IMR-90 (cell line): Measurements from ENCODE around the gene TES.

Experiments used
- BHLHE40 ChIP-seq: fragments of 150-350 bp; IDR thresholded peaks from 2 replicates; pipeline ENCODE4 v1.6.1; 2016; ENCODE audit warnings: mild to moderate bottlenecking, low read depth, low read length
- CEBPB ChIP-seq: IDR thresholded peaks from 2 replicates; pipeline ENCODE4 v1.6.1; 2012; ENCODE audit warnings: low read depth, low read length, improper control_type of control experiment
- CHD1 ChIP-seq: IDR thresholded peaks from 2 replicates; pipeline ENCODE4 v1.6.1; 2012; ENCODE audit warnings: low read depth, low read length, improper control_type of control experiment
- FOS ChIP-seq: fragments of 150-350 bp; IDR thresholded peaks from 2 replicates; pipeline ENCODE4 v1.6.1; 2016; ENCODE audit warnings: low read depth, low read length
- MAZ ChIP-seq: IDR thresholded peaks from 2 replicates; pipeline ENCODE4 v1.6.1; 2012; ENCODE audit warnings: low read depth, mild to moderate bottlenecking, low read length, improper control_type of control experiment, moderate library complexity, borderline replicate concordance
- MXI1 ChIP-seq: IDR thresholded peaks from 2 replicates; pipeline ENCODE4 v1.6.1; 2012; ENCODE audit warnings: low read depth, mild to moderate bottlenecking, low read length, moderate library complexity, borderline replicate concordance
- POLR2A ChIP-seq: IDR thresholded peaks from 2 replicates; pipeline ENCODE4 v1.6.1; 2012; ENCODE audit warnings: mild to moderate bottlenecking, low read depth, low read length
- RAD21 ChIP-seq: IDR thresholded peaks from 2 replicates; pipeline ENCODE4 v1.6.1; 2012; ENCODE audit warnings: low read length, improper control_type of control experiment
- RCOR1 ChIP-seq: IDR thresholded peaks from 2 replicates; pipeline ENCODE4 v1.6.1; 2012; ENCODE audit warnings: mild to moderate bottlenecking, low read length, improper control_type of control experiment; ENCODE audit not compliant: insufficient replicate concordance
- RFX5 ChIP-seq: IDR thresholded peaks from 2 replicates; pipeline ENCODE4 v1.8.0; 2012; ENCODE audit warnings: low read depth, mild to moderate bottlenecking, low read length, moderate library complexity
- SMC3 ChIP-seq: fragments of 150-350 bp; IDR thresholded peaks from 2 replicates; pipeline ENCODE4 v1.6.1; 2016; ENCODE audit warnings: low read depth, mild to moderate bottlenecking, antibody characterized with exemption, low read length, moderate library complexity
- TF ChIP-seq, protein P1 (sequence below): conservative IDR thresholded peaks from 2 replicates; pipeline ENCODE4 v1.5.1; 2012; ENCODE audit warnings: mild to moderate bottlenecking, low read depth, low read length, improper control_type of control experiment
- TF ChIP-seq, protein P2 (sequence below): fragments of 150-350 bp; IDR thresholded peaks from 2 replicates; pipeline ENCODE4 v1.6.1; 2016; ENCODE audit warnings: low read depth, mild to moderate bottlenecking, low read length, moderate library complexity, borderline replicate concordance
- TF ChIP-seq, protein P3 (sequence below): fragments of 150-350 bp; IDR thresholded peaks from 2 replicates; pipeline ENCODE4 v1.6.1; 2017; ENCODE audit warnings: mild to moderate bottlenecking, antibody characterized with exemption, low read length, low read depth

DNA sequence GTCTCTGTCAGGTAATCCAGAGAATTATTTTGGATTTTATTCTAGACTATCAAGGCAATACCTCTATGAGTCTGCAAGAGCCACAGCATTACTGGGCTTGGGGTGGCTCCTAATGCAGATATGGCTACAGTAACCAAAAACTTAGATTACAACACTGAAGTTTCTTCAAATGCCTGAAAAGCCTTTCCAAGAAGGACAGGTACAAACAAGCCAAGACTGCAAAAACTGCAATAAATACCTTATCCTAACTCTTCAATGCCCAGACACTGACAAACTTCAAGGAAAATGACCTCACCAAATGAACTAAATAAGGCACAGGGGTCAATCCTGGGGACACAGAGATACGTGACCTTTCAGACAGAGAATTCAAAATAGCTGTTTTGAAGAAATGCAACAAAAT, 82.0 kb downstream of the TES start:
- TF ChIP-seq, protein P1, sequence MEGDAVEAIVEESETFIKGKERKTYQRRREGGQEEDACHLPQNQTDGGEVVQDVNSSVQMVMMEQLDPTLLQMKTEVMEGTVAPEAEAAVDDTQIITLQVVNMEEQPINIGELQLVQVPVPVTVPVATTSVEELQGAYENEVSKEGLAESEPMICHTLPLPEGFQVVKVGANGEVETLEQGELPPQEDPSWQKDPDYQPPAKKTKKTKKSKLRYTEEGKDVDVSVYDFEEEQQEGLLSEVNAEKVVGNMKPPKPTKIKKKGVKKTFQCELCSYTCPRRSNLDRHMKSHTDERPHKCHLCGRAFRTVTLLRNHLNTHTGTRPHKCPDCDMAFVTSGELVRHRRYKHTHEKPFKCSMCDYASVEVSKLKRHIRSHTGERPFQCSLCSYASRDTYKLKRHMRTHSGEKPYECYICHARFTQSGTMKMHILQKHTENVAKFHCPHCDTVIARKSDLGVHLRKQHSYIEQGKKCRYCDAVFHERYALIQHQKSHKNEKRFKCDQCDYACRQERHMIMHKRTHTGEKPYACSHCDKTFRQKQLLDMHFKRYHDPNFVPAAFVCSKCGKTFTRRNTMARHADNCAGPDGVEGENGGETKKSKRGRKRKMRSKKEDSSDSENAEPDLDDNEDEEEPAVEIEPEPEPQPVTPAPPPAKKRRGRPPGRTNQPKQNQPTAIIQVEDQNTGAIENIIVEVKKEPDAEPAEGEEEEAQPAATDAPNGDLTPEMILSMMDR: no peak
- TF ChIP-seq POLR2A (no peak), RFX5 (no peak), BHLHE40 (no peak), CHD1 (no peak), MAZ (no peak), MXI1 (no peak), FOS (no peak), RAD21 (no peak), CEBPB (no peak), RCOR1 (no peak), SMC3 (no peak)
- TF ChIP-seq, protein P2, sequence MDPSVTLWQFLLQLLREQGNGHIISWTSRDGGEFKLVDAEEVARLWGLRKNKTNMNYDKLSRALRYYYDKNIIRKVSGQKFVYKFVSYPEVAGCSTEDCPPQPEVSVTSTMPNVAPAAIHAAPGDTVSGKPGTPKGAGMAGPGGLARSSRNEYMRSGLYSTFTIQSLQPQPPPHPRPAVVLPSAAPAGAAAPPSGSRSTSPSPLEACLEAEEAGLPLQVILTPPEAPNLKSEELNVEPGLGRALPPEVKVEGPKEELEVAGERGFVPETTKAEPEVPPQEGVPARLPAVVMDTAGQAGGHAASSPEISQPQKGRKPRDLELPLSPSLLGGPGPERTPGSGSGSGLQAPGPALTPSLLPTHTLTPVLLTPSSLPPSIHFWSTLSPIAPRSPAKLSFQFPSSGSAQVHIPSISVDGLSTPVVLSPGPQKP: no peak
- TF ChIP-seq, protein P3, sequence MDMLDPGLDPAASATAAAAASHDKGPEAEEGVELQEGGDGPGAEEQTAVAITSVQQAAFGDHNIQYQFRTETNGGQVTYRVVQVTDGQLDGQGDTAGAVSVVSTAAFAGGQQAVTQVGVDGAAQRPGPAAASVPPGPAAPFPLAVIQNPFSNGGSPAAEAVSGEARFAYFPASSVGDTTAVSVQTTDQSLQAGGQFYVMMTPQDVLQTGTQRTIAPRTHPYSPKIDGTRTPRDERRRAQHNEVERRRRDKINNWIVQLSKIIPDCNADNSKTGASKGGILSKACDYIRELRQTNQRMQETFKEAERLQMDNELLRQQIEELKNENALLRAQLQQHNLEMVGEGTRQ: no peak
